Kidney (tissue), 14 donors: ENCODE measurements around the gene NUTF2. TPM values are rescaled to one million over a fixed set of nuclear protein-coding genes. Genes with fewer than 3 reads are reported as not detected.

Experiments
- DNase-seq, 5 donors: peaks; one replicate each; pipeline ENCODE4 v3.0.0-alpha.2; 2013 to 2020
- FAIRE-seq: peaks from 2 replicates; lab custom pipeline; 2012; peaks lifted over from hg19 to GRCh38; lab: Jason Lieb, UNC
- H3K27ac ChIP-seq, 2 donors: one replicate each; pipeline ENCODE4 v1.7.0; 2013; ENCODE audit warnings: low read depth in 2 of 2, low read length in 2 of 2, inconsistent platforms in 1 of 2
- H3K27me3 ChIP-seq: one replicate; pipeline ENCODE4 v1.7.1; 2013; ENCODE audit warnings: low read length, inconsistent platforms; ENCODE audit not compliant: control insufficient read depth, insufficient read depth
- H3K36me3 ChIP-seq, 3 donors: one replicate each; pipeline versions ENCODE4 v1.7.0 to v1.7.1; 2013; ENCODE audit warnings: low read length in 3 of 3, control low read depth in 1 of 3, inconsistent platforms in 1 of 3; ENCODE audit not compliant: insufficient read depth in 3 of 3, control insufficient read depth in 2 of 3
- H3K4me1 ChIP-seq, 3 donors: one replicate each; pipeline versions ENCODE4 v1.7.0 to v1.7.1; 2013; ENCODE audit warnings: low read length in 3 of 3, inconsistent platforms in 1 of 3, low read depth in 1 of 3; ENCODE audit not compliant: control insufficient read depth in 2 of 3, insufficient read depth in 2 of 3
- H3K4me3 ChIP-seq, 3 donors: one replicate each; pipeline versions ENCODE4 v1.7.0 to v1.8.1; 2013; ENCODE audit warnings: low read length in 3 of 3, control low read depth in 1 of 3, inconsistent platforms in 1 of 3
- H3K9ac ChIP-seq, 3 donors: one replicate each; pipeline versions ENCODE4 v1.7.0 to v1.7.1; 2013; ENCODE audit warnings: low read length in 3 of 3, control low read depth in 1 of 3, inconsistent platforms in 1 of 3
- H3K9me3 ChIP-seq, 3 donors: one replicate each; pipeline versions ENCODE4 v1.7.0 to v1.7.1; 2013; ENCODE audit warnings: low read length in 3 of 3, control low read depth in 1 of 3, inconsistent platforms in 1 of 3; ENCODE audit not compliant: control insufficient read depth in 2 of 3, insufficient read depth in 1 of 3
- intact Hi-C: fragments of 100-400 bp; cut with DNase I; formaldehyde crosslinking; loops from one replicate; pipeline ENCODE4 v1.11.1; 2022
- polyA plus RNA-seq: library from polyadenylated mRNA; stranded (reverse); fragments of 350-450 nt; fragmentation: Illumina TruSeq; extraction: RNeasy Lipid Tissue Mini Kit (QIAGEN cat#74804); gene quantifications from one replicate; pipeline ENCODE4 v1.2.3, GENCODE V29; 2014; ENCODE audit warnings: low read depth, low replicate concordance; ENCODE audit not compliant: insufficient read depth
- total RNA-seq: library from RNA; stranded (reverse); fragmentation: NEBNext Ultra II Directional; extraction: Animal tissue kit (Norgen Biotek cat#: 25700); gene quantifications from one replicate; pipeline ENCODE4 v1.2.1, GENCODE V29; 2021
- TF ChIP-seq, protein P1 (sequence below): IDR thresholded peaks from 3 replicates; pipeline ENCODE4 v1.5.1; 2012; ENCODE audit warnings: mild to moderate bottlenecking, moderate library complexity, borderline replicate concordance; ENCODE audit not compliant: insufficient read depth; ENCODE audit errors: extremely low read depth
- donor health status: control.
- donor health status: control.
- donor health status: control.
- donor health status: control.
- donor health status: control.
- donor health status: DM: yes; HTN: yes; CAD: no.
- donor health status: Normal renal cell carcinoma (clear cell type).

Gene NUTF2
- total and polyA plus RNA-seq, 2 donors from 2014 or later: 76.4 to 107 TPM

DNA sequence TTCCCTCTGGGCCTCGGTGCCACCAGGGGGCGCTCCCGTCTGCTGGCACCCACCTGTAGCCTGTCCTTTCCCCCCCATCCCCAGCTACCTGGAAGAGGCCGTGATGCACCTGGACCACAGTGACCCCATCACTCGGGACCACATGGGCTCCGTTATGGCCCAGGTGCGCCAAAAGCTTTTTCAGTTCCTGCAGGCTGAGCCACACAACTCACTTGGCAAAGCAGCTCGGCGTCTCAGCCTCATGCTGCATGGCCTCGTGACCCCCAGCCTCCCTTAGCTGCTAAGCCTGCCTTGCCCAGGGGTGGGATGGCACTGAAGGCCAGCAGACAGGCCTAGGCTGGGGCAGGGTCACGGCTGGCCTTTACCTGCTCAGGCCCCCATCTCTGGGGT is 37.1 kb downstream of the NUTF2 start:
- DNase-seq (peak in 4 of 5 donors; percentile 32 to 76 (median 54)), FAIRE-seq (no peak)
- intact Hi-C loops: no loop called here
- H3K27ac ChIP-seq: no peak overlapping the region
- TF ChIP-seq, protein P1, sequence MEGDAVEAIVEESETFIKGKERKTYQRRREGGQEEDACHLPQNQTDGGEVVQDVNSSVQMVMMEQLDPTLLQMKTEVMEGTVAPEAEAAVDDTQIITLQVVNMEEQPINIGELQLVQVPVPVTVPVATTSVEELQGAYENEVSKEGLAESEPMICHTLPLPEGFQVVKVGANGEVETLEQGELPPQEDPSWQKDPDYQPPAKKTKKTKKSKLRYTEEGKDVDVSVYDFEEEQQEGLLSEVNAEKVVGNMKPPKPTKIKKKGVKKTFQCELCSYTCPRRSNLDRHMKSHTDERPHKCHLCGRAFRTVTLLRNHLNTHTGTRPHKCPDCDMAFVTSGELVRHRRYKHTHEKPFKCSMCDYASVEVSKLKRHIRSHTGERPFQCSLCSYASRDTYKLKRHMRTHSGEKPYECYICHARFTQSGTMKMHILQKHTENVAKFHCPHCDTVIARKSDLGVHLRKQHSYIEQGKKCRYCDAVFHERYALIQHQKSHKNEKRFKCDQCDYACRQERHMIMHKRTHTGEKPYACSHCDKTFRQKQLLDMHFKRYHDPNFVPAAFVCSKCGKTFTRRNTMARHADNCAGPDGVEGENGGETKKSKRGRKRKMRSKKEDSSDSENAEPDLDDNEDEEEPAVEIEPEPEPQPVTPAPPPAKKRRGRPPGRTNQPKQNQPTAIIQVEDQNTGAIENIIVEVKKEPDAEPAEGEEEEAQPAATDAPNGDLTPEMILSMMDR: peak; percentile 71
- peaks cover 0 to 49% (median 38%) of the 10 kb centered on the region in 3 donors for H3K36me3 ChIP-seq
- H3K27me3 ChIP-seq: no peaks in the 10 kb centered on the region
- no peak overlapping the region for H3K9ac ChIP-seq
- H3K9me3 ChIP-seq: no peaks in the 10 kb centered on the region
- no peaks in the 10 kb centered on the region for H3K4me1 ChIP-seq
- no peak overlapping the region for H3K4me3 ChIP-seq

DNA sequence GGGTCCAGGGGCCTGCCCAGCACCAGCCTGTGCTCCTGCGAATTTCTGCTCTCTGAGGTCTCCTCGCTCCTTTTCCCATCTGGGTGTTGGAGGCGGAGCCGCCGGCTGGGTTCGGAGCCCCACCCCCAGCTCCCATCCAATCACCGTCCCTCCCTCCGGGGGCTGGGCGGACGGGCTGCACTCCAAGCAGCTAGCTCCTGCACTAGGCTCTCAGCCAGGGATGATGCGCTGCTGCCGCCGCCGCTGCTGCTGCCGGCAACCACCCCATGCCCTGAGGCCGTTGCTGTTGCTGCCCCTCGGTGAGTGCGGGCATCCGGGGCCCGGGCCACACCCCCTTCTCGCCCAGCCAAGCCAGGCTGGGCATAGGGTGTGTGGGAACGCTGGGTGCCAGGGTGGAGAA is 38.0 kb downstream of the NUTF2 start, which contains the start of gene NRN1L:
TSS of gene NRN1L (plus strand) at position 202 of the 400 bp plus-strand sequence. CDS start at position 221, 19 bp downstream.
- intact Hi-C loops: no loop called here
- Histone ChIP-seq H3K27me3 (no peaks in the 10 kb centered on the region), H3K36me3 (peaks cover 0 to 41% (median 29%) of the 10 kb centered on the region in 3 donors), H3K9me3 (no peaks in the 10 kb centered on the region), H3K9ac (no peak within 1 kb of the TSS), H3K27ac (no peak within 1 kb of the TSS), H3K4me1 (no peaks in the 10 kb centered on the region), H3K4me3 (no peak within 1 kb of the TSS)
- TF ChIP-seq, protein P1: no peak
- FAIRE-seq: no peak
- DNase-seq: peak; percentile 80 to 96 (median 88)

DNA sequence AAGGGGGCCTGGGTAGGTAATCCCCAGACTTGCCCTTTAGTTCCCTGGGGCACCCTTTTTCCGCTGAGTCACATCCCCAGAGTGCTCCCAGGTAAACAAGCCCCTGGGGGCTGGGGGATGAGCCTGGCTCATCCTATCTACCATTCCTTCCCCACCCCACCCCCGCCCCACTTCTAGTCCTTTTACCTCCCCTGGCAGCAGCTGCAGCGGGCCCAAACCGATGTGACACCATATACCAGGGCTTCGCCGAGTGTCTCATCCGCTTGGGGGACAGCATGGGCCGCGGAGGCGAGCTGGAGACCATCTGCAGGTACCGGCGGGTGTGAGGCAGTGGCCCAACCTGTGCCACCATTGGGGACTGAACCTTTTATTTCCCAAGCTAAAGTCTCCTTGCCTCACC is 38.8 kb downstream of the NUTF2 start:
- Histone ChIP-seq H3K9ac (no peak overlapping the region), H3K9me3 (no peaks in the 10 kb centered on the region), H3K4me3 (no peak overlapping the region), H3K27ac (no peak overlapping the region), H3K27me3 (no peaks in the 10 kb centered on the region), H3K4me1 (no peaks in the 10 kb centered on the region), H3K36me3 (peaks cover 0 to 33% (median 21%) of the 10 kb centered on the region in 3 donors)
- FAIRE-seq (no peak), DNase-seq (no peak)
- TF ChIP-seq, protein P1: no peak
- intact Hi-C loops: no loop called here

DNA sequence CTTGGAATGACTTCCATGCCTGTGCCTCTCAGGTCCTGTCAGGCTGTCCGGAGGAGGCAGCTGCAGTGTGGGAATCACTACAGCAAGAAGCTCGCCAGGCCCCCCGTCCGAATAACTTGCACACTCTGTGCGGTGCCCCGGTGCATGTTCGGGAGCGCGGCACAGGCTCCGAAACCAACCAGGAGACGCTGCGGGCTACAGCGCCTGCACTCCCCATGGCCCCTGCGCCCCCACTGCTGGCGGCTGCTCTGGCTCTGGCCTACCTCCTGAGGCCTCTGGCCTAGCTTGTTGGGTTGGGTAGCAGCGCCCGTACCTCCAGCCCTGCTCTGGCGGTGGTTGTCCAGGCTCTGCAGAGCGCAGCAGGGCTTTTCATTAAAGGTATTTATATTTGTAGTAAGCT is 39.2 kb downstream of the NUTF2 start:
- FAIRE-seq: no peak
- H3K27ac ChIP-seq: no peak overlapping the region
- H3K9ac ChIP-seq: no peak overlapping the region
- no peaks in the 10 kb centered on the region for H3K9me3 ChIP-seq
- H3K4me3 ChIP-seq: no peak overlapping the region
- DNase-seq: peak in 1 of 5 donors; percentile 65
- H3K27me3 ChIP-seq: no peaks in the 10 kb centered on the region
- TF ChIP-seq, protein P1: no peak
- no peaks in the 10 kb centered on the region for H3K4me1 ChIP-seq
- intact Hi-C loops: no loop called here
- peaks cover 0 to 29% (median 17%) of the 10 kb centered on the region in 3 donors for H3K36me3 ChIP-seq
